GM12873 (cell line): ENCODE results near the gene DLG2.

Experiments used
- TF ChIP-seq, protein P1 (sequence below): IDR thresholded peaks from 2 replicates; pipeline ENCODE4 v1.5.1; 2012; ENCODE audit warnings: low read depth, mild to moderate bottlenecking, moderate library complexity, low read length, control low read depth; ENCODE audit not compliant: insufficient read depth; ENCODE audit errors: missing control alignments

Gene DLG2

DNA sequence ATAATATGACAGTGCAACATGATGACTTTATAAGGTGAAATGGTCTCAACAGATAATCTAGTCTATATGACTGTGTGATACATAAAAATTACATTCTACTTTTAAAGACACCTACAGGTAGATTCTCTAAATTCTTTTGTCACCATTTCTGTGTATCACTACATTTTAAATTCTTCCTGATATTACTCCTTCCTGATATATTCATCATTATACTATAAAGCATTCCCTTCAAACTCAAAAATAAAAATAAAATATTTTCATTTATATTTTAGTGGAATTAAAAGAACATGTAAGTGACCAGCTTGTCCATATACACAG is 1062.3 kb downstream of the DLG2 start:
- TF ChIP-seq, protein P1, sequence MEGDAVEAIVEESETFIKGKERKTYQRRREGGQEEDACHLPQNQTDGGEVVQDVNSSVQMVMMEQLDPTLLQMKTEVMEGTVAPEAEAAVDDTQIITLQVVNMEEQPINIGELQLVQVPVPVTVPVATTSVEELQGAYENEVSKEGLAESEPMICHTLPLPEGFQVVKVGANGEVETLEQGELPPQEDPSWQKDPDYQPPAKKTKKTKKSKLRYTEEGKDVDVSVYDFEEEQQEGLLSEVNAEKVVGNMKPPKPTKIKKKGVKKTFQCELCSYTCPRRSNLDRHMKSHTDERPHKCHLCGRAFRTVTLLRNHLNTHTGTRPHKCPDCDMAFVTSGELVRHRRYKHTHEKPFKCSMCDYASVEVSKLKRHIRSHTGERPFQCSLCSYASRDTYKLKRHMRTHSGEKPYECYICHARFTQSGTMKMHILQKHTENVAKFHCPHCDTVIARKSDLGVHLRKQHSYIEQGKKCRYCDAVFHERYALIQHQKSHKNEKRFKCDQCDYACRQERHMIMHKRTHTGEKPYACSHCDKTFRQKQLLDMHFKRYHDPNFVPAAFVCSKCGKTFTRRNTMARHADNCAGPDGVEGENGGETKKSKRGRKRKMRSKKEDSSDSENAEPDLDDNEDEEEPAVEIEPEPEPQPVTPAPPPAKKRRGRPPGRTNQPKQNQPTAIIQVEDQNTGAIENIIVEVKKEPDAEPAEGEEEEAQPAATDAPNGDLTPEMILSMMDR = no peak

DNA sequence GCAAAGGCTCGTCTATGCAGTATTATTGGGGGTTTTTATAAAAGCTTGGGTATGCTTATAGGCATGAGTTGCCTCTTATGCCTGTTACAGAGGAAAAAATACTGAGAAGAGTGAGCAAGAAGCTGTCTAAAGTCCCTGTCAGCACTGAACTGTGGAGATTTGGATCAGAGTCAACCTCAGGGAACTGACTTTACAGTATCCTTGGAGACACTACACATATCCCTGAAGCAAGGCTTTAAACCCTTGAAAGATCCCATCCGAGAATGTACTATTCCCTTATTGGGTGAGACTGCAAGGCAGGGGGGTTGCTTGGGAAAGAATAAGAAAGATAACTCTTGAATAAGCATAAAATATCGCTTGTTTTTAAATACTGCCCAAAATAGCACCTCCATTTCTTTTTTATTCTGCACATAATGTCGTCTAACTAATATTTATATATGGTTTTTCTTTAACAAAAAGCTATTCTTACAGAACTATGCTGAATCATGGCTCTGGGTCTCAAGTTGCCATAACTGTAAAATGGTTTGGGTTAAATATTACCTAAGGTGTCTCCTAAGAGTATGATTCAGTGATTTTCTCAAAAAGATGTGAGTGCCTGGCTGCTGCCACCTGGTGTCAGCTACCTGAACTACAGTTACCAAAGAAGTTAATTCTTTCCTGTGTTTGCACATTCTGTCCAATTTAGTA is 1062.8 kb downstream of the DLG2 start:
- TF ChIP-seq, protein P1 = peak; percentile 78

DNA sequence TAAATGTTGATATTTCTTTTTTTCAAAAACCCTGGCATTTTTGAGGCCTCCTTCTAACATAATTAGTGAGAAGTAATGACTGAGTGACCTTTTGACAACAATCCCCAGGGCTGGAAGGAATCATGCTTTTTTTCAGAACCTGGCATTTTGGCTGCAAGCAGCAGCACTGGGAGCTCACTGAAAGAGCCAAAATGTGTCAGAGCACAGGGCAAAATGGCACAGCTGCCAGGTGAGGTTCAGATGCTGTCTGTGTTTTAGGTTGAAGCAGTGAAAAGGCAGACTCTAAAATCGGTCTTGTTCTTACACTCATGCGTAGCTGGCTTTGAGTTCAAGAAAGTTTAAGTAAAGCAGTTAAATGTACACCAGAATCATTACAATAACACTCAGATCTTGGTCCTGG is 1063.8 kb downstream of the DLG2 start:
- TF ChIP-seq, protein P1 = no peak

DNA sequence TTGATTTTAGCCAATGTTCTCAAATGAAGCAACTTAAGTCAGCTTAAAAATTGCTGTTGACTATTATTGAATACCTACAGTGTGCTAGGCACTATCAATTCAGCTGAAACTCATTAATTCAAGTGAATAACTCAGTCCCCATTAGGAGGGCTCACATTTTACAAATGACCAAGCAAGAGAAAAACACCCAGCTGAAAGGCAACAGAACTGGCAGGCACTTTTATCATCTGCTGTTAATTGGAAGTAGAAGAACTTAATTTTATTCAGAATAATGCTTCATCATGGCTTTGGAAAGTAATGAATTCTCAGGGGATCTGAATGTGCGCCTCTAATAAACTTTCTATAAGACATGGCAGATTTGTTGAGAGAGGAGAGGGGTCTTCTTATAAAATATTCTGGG is 1066.9 kb downstream of the DLG2 start:
- TF ChIP-seq, protein P1 = no peak

DNA sequence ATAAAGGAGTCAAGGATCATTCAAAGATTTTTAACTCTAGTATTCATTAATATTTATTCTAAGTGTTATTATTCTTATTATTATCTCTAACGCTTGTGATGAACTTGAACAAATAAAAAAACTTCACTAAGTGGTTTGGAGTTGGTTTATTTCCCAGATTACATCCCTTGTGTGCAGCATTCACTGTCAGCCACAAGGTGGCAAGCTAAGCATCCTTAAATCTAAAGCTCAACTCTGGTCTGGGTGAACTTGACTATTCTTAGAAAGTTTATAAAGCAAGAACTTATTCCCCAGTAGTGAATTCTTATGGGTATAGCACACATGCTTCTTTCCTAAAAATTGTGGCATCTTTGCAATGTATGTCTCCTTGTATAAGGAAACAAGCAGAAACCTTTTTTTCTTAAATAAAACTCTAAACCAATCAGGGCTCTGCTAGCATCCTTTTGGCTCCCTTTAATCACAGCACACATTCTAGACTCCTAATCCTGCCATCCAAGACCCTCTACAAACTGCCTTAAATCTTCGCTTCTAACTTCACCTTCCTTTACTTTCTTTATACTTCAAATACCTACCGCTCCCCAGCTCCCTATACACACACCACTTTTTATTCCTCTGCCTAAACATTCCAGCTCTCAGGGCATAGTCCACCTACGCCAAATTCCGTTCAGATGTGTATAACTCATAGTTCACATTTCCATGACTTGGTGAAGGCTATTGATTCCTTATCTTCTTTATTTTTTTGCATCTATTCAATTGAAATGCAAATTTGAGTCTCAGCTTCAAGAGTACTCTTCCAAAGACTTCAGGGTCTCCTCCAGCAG is 1068.8 kb downstream of the DLG2 start:
- TF ChIP-seq, protein P1 = peak; percentile 77

DNA sequence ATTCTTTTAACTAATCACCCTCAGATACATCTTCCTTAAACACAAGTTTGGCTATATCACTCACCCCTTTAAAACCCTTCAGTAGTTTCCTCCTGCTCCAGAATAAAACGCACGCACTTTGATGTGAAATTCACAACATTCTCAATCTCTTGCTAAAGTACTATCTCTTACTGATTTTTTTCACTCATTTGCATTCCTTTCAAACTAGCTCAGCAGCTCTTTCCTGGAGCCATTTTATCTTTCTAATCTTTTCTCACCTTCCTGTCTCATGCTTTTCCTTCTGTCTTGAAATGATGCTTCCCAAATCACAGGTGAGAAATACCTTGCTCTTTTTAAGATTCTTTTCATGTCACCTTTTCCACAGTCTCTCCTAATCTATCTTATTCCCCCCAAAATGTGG is 1074.4 kb downstream of the DLG2 start:
- TF ChIP-seq, protein P1 = no peak

DNA sequence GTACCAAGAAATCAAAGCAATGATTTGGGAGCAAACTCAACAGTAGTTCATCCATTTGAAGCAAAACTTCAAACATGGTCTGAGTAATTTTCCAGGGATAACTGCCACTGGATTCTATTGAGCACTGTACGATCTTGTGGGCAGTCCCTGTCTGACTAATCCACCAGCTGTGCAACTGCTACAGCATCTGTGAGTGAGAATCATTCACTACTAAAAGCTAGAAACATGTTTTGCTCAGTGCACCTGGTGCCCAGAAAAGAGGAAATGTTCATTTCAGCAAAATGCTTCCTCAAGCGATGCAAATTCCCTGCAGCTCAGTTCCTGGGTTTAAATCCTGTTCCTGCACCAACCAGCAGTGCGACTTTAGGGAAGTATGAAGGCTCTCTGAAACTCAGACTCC is 1077.9 kb downstream of the DLG2 start:
- TF ChIP-seq, protein P1 = no peak
